C1 segment of cervical spinal cord (tissue), 14 donors: ENCODE measurements around the gene POU6F1.

ENCODE experiments used
- DNase-seq, 14 donors: peaks; one replicate each; lab custom pipeline; 2025; lab: John Stamatoyannopoulos, UW

Gene POU6F1

GRCh38 chr12:51197736-51198567 is 19.9 kb downstream of the POU6F1 start:
- no peak for DNase-seq

GRCh38 chr12:51196547-51196946 is 21.3 kb downstream of the POU6F1 start:
- no peak for DNase-seq

GRCh38 chr12:51195841-51196240 is 22.0 kb downstream of the POU6F1 start:
- no peak for DNase-seq

GRCh38 chr12:51192284-51192671 is 25.6 kb downstream of the POU6F1 start:
- no peak for DNase-seq

- DNase-seq: no peak
Observed at GRCh38 chr12:51191516-51192283, 26.2 kb downstream of the POU6F1 start.

- no peak for DNase-seq
Observed at GRCh38 chr12:51190820-51191219, 27.0 kb downstream of the POU6F1 start.

- no peak for DNase-seq
Observed at GRCh38 chr12:51189790-51190355, 28.0 kb downstream of the POU6F1 start.

- no peak for DNase-seq
Observed at GRCh38 chr12:51188359-51189051, 29.4 kb downstream of the POU6F1 start.

- DNase-seq: no peak
Observed at GRCh38 chr12:51187370-51187987, 30.4 kb downstream of the POU6F1 start.

- no peak for DNase-seq
Observed at GRCh38 chr12:51186465-51187085, 31.3 kb downstream of the POU6F1 start.

GRCh38 chr12:51185171-51185717 is 32.6 kb downstream of the POU6F1 start:
- DNase-seq: no peak

GRCh38 chr12:51183816-51184215 is 34.0 kb downstream of the POU6F1 start:
- peak in 3 of 14 donors; percentile 18 to 19 (median 18) for DNase-seq

- DNase-seq: no peak
Observed at GRCh38 chr12:51183349-51183748, 34.5 kb downstream of the POU6F1 start.

GRCh38 chr12:51181558-51181957 is 36.3 kb downstream of the POU6F1 start:
- no peak for DNase-seq

- DNase-seq: no peak
Observed at GRCh38 chr12:51177897-51178296, 40.0 kb downstream of the POU6F1 start.

GRCh38 chr12:51174501-51174900 is 43.4 kb downstream of the POU6F1 start:
- DNase-seq: no peak

GRCh38 chr12:51172515-51173431 is 45.1 kb downstream of the POU6F1 start, which contains the start of gene TFCP2:
TSS of gene TFCP2 (minus strand) at chr12:51173135. CDS start at chr12:51172422, 713 bp downstream.
- peak; percentile 64 to 99 (median 91) for DNase-seq

- peak in 3 of 14 donors; percentile 45 to 64 (median 53) for DNase-seq
Observed at GRCh38 chr12:51171884-51172514, 45.9 kb downstream of the POU6F1 start.

- DNase-seq: no peak
Observed at GRCh38 chr12:51163795-51164194, 54.1 kb downstream of the POU6F1 start.
